Measurements from ENCODE around the gene EAF2. TPM values are rescaled to one million over a fixed set of nuclear protein-coding genes. Genes with fewer than 3 reads are reported as not detected.

Gene EAF2
- total RNA-seq (1.5 and 1.6 TPM in 2 replicates), polyA plus RNA-seq (0.56 and 0.63 TPM in 2 replicates), polyA minus RNA-seq (1.2 and 1.4 TPM in 2 replicates), Bru-seq, nascent RNA (percentile 32 among the genes with signal in this experiment), BruChase-seq, experiment 1, labeled RNA remaining after a 6-hour chase (percentile 28 among the genes with signal in this experiment), BruChase-seq, experiment 2, labeled RNA remaining after a 2-hour chase (percentile 35 among the genes with signal in this experiment)
- 1.6 and 1.9 TPM in 2 replicates for polyA plus RNA-seq (2011; cell fraction: cytosol; rRNA removed)
- polyA plus RNA-seq (2011; cell fraction: nucleus; rRNA removed), result 1.0 and 1.4 TPM in 2 replicates
- polyA plus RNA-seq (2012), result 0.78 and 1.7 TPM in 2 replicates
- 1.5 TPM for polyA minus RNA-seq (2011; cell fraction: cytosol; rRNA and poly(A)+ RNA removed)
- 1.6 and 2.3 TPM in 2 replicates for polyA minus RNA-seq (2011; cell fraction: nucleus; rRNA and poly(A)+ RNA removed)
- long read RNA-seq, transcript EAF2-201 (6 exons, 992 nt), result major isoform, 9 of 9 reads
- long read RNA-seq, partial matches to known transcripts, result 0 of 9 reads
- long read RNA-seq, other reads (novel, unspliced or antisense), result 0 of 9 reads

GRCh38 chr3:121834671-121835464 lies at the start of gene EAF2, which contains the start of gene IQCB1:
EAF2 (plus strand) TSS chr3:121835209; CDS start chr3:121835286, 77 bp downstream.
IQCB1 (minus strand) TSS chr3:121835060; CDS start chr3:121828960, 6,100 bp downstream.
- Histone ChIP-seq H3K79me2 (ENCODE audit: control insufficient read depth, insufficient read depth, low read length) (peaks cover 12% of the 10 kb centered on the region), H3K36me3 (ENCODE audit: control insufficient read depth in 2 of 2, extremely low read depth in 1 of 2, insufficient read depth in 2 of 2, low read length in 2 of 2) (peaks cover 0 to 2% of the 10 kb centered on the region in 2 experiments), H3K9me1 (replicated peaks; ENCODE audit: control insufficient read depth, extremely low read depth, insufficient read depth, low read length) (no peaks in the 10 kb centered on the region), H4K20me1 (replicated peaks; ENCODE audit: control insufficient read depth, extremely low read depth, insufficient read depth, low read length) (no peaks in the 10 kb centered on the region), H3K4me2 (ENCODE audit: insufficient read depth, low read length) (peak within 1 kb of the TSS; percentile 88), H2AFZ (ENCODE audit: low read depth, low read length) (peak within 1 kb of the TSS; percentile 94), H3K9ac (replicated peaks; ENCODE audit: extremely low read depth, insufficient read depth, low read length) (peak within 1 kb of the TSS; percentile 85), H3K4me3 (replicated peaks in 1 of 3; ENCODE audit: insufficient read depth in 1 of 3, low read depth in 1 of 3, low read length in 3 of 3) (peak within 1 kb of the TSS; percentile 70 to 93 (median 72)), H3K27ac (ENCODE audit: insufficient read depth, low read depth, low read length) (peak within 1 kb of the TSS; percentile 67), H3K27me3 (ENCODE audit: control insufficient read depth in 2 of 2, insufficient read depth in 2 of 2, low read length in 2 of 2) (peaks cover 0 to 3% of the 10 kb centered on the region in 2 experiments), H3K4me1 (ENCODE audit: control insufficient read depth, extremely low read depth, insufficient read depth, low read length) (peaks cover 8% of the 10 kb centered on the region), H3K9me3 (replicated peaks; ENCODE audit: control insufficient read depth, insufficient read depth, low read length) (no peaks in the 10 kb centered on the region)
- dilution Hi-C loops (cut with MboI; ENCODE audit: extremely low pct_ligation_motif_present, low sequenced_read_pairs), result no loop called here
- ChIA-PET CTCF (interaction anchor here (0.7 kb wide), 2 partner anchors 9 to 288 kb away, joined by 3 to 4 read pairs; no protein-coding TSS in a partner anchor), POLR2A (no interaction called here)
- no peak for TF ChIP-seq CTCF (IDR thresholded peaks at IDR 0.05; ENCODE audit: extremely low read depth in 1 of 2, insufficient read depth in 1 of 2, low read depth in 1 of 2, low read length in 2 of 2)
- TF ChIP-seq MAX (IDR thresholded peaks at IDR 0.05; ENCODE audit: insufficient read depth, insufficient read length), result peak; percentile 14
- TF ChIP-seq EZH2 (IDR thresholded peaks at IDR 0.05; ENCODE audit: borderline replicate concordance, low read depth, low read length, severe bottlenecking), result no peak
- BruUV-seq (replicated peaks), result no TSS peak
- intact Hi-C loops (cut with micrococcal nuclease), result loop anchor here (1.0 to 5.0 kb wide), 4 partner anchors 86 to 290 kb away; partner anchors contain the start of genes GOLGB1, HCLS1 and POLQ
- peak; percentile 98 for DNase-seq (ENCODE audit: low read depth, low spot score)
- FAIRE-seq, result peak; percentile 94
